IMR-90 (cell line): ENCODE results near the gene PLXND1. TPM values are rescaled to one million over a fixed set of nuclear protein-coding genes. Genes with fewer than 3 reads are reported as not detected.

Experiments
- ATAC-seq: fragments of 200-7000 bp; cut with Tn5 transposase; 2 replicates; pipeline ENCODE4 v1.9.1; 2020; ENCODE audit warnings: low read depth, mild to moderate bottlenecking, moderate library complexity
- BruUV-seq: library from RNA; stranded (reverse); fragments of 400-500 nt; replicated peaks from 2 replicates; lab custom pipeline; 2021; lab: Mats Ljungman, UMichigan
- CTCF ChIA-PET: fragments of 300-600 bp; formaldehyde crosslinking; extraction: SDS; loops from one replicate; lab custom pipeline; 2021; ENCODE audit warnings: antibody characterized with exemption; lab: Yijun Ruan, JAX
- POLR2A ChIA-PET: fragments of 300-600 bp; sonication (Branson Sonifier 250); formaldehyde crosslinking; loops from one replicate; lab custom pipeline; 2022; ENCODE audit warnings: antibody characterized with exemption; ENCODE audit not compliant: unreplicated experiment; lab: Charles Lee
- DNase-seq: peaks from one replicate; pipeline ENCODE4 v3.0.0; 2013
- H2AFZ ChIP-seq: replicated peaks from 2 replicates; pipeline ENCODE3; 2013; ENCODE audit warnings: low read length, mild to moderate bottlenecking; ENCODE audit not compliant: poor library complexity
- H2AK5ac ChIP-seq: 2 replicates; pipeline ENCODE4 v1.6.1; 2013; ENCODE audit warnings: low read depth, low read length, inconsistent platforms
- H2AK9ac ChIP-seq: replicated peaks from 2 replicates; pipeline ENCODE3; 2013; ENCODE audit warnings: mild to moderate bottlenecking, low read depth, low read length, moderate library complexity; ENCODE audit not compliant: poor library complexity
- H2BK120ac ChIP-seq: 2 replicates; pipeline ENCODE4 v1.6.1; 2013; ENCODE audit warnings: low read depth, low read length, inconsistent platforms
- H2BK15ac ChIP-seq: 3 replicates; pipeline ENCODE4 v1.6.1; 2013; ENCODE audit warnings: low read depth, low read length, inconsistent platforms
- H2BK20ac ChIP-seq: 2 replicates; pipeline ENCODE4 v1.6.1; 2013; ENCODE audit warnings: low read depth, mild to moderate bottlenecking, inconsistent platforms, low read length, moderate library complexity
- H2BK5ac ChIP-seq: 2 replicates; pipeline ENCODE4 v1.6.1; 2013; ENCODE audit warnings: mild to moderate bottlenecking, low read depth, low read length, inconsistent platforms; ENCODE audit not compliant: poor library complexity, severe bottlenecking
- H3K14ac ChIP-seq: replicated peaks from 2 replicates; pipeline ENCODE4 v1.6.1; 2013; ENCODE audit warnings: low read depth, low read length, inconsistent platforms
- H3K18ac ChIP-seq: 2 replicates; pipeline ENCODE4 v1.6.1; 2013; ENCODE audit warnings: low read depth, low read length, control low read depth
- H3K23ac ChIP-seq: 2 replicates; pipeline ENCODE4 v1.6.1; 2013; ENCODE audit warnings: low read depth, low read length, inconsistent platforms
- H3K27ac ChIP-seq: 2 replicates; pipeline ENCODE4 v1.5.1; 2013; ENCODE audit warnings: mild to moderate bottlenecking, control low read depth, low read length; ENCODE audit not compliant: insufficient read depth
- H3K27me3 ChIP-seq: 2 replicates; pipeline ENCODE4 v1.6.1; 2013; ENCODE audit warnings: low read length; ENCODE audit not compliant: control insufficient read depth, insufficient read depth
- H3K36me3 ChIP-seq: 2 replicates; pipeline ENCODE4 v1.6.1; 2013; ENCODE audit warnings: low read length, mixed read lengths; ENCODE audit not compliant: control insufficient read depth, insufficient read depth
- H3K4ac ChIP-seq: 2 replicates; pipeline ENCODE4 v1.6.1; 2013; ENCODE audit warnings: low read depth, low read length, inconsistent platforms
- H3K4me1 ChIP-seq: 2 replicates; pipeline ENCODE4 v1.6.1; 2013; ENCODE audit warnings: low read length, mixed read lengths; ENCODE audit not compliant: control insufficient read depth, insufficient read depth
- H3K4me2 ChIP-seq: 2 replicates; pipeline ENCODE4 v1.6.1; 2013; ENCODE audit warnings: low read depth, mild to moderate bottlenecking, control low read depth, low read length, moderate library complexity
- H3K4me3 ChIP-seq: 2 replicates; pipeline ENCODE4 v1.5.1; 2013; ENCODE audit warnings: low read depth, mild to moderate bottlenecking, control low read depth, low read length, moderate library complexity; ENCODE audit not compliant: insufficient read depth
- H3K56ac ChIP-seq: 2 replicates; pipeline ENCODE4 v1.6.1; 2013; ENCODE audit warnings: low read length, inconsistent platforms; ENCODE audit not compliant: insufficient read depth; ENCODE audit errors: extremely low read depth
- H3K79me1 ChIP-seq, 2 experiments: 2 replicates each; pipeline ENCODE4 v1.6.1; 2013; ENCODE audit warnings: low read length in 2 of 2, inconsistent platforms in 1 of 2, low read depth in 1 of 2
- H3K9ac ChIP-seq: 2 replicates; pipeline ENCODE4 v1.6.1; 2013; ENCODE audit warnings: low read depth, low read length, control low read depth
- H3K9me1 ChIP-seq: 2 replicates; pipeline ENCODE4 v1.6.1; 2013; ENCODE audit warnings: low read length, inconsistent platforms; ENCODE audit not compliant: insufficient read depth
- H3K9me3 ChIP-seq: 2 replicates; pipeline ENCODE4 v1.6.1; 2013; ENCODE audit warnings: low read length; ENCODE audit not compliant: control insufficient read depth, insufficient read depth
- H4K20me1 ChIP-seq: 2 replicates; pipeline ENCODE4 v1.6.1; 2013; ENCODE audit warnings: low read length, inconsistent platforms; ENCODE audit not compliant: insufficient read depth
- H4K5ac ChIP-seq: 2 replicates; pipeline ENCODE4 v1.6.1; 2013; ENCODE audit warnings: mild to moderate bottlenecking, low read depth, low read length, control low read depth
- H4K8ac ChIP-seq, 2 experiments: 2 replicates each; pipeline ENCODE4 v1.6.1; 2013; ENCODE audit warnings: low read depth in 2 of 2, low read length in 2 of 2, control low read depth in 1 of 2, inconsistent platforms in 1 of 2
- H4K91ac ChIP-seq: 2 replicates; pipeline ENCODE4 v1.6.1; 2013; ENCODE audit warnings: low read depth, low read length, inconsistent platforms; ENCODE audit not compliant: insufficient read depth
- BHLHE40 ChIP-seq: fragments of 150-350 bp; IDR thresholded peaks from 2 replicates; pipeline ENCODE4 v1.6.1; 2016; ENCODE audit warnings: mild to moderate bottlenecking, low read depth, low read length
- ELK1 ChIP-seq: fragments of 150-350 bp; IDR thresholded peaks from 2 replicates; pipeline ENCODE4 v1.6.1; 2016; ENCODE audit warnings: low read depth, mild to moderate bottlenecking, low read length, moderate library complexity, borderline replicate concordance
- FOS ChIP-seq: fragments of 150-350 bp; IDR thresholded peaks from 2 replicates; pipeline ENCODE4 v1.6.1; 2016; ENCODE audit warnings: low read depth, low read length
- MAFK ChIP-seq: IDR thresholded peaks from 2 replicates; pipeline ENCODE4 v1.6.1; 2012; ENCODE audit warnings: low read depth, low read length, improper control_type of control experiment
- MAZ ChIP-seq: IDR thresholded peaks from 2 replicates; pipeline ENCODE4 v1.6.1; 2012; ENCODE audit warnings: low read depth, mild to moderate bottlenecking, low read length, improper control_type of control experiment, moderate library complexity, borderline replicate concordance
- RCOR1 ChIP-seq: IDR thresholded peaks from 2 replicates; pipeline ENCODE4 v1.6.1; 2012; ENCODE audit warnings: mild to moderate bottlenecking, low read length, improper control_type of control experiment; ENCODE audit not compliant: insufficient replicate concordance
- WGBS, 2 experiments: methylation state at CpG; one replicate each; pipeline versions ENCODE4 v1.1.5 to v1.1.7; 2013; ENCODE audit warnings: missing lambda C conversion rate in 2 of 2; ENCODE audit not compliant: insufficient read length in 1 of 2; ENCODE audit errors: extremely low coverage in 2 of 2; 5-methylcytosine and 5-hydroxymethylcytosine counted together
- dilution Hi-C: fragments of 300-500 bp; cut with HindIII; formaldehyde crosslinking; loops from one replicate; pipeline ENCODE4 v1.14.3; 2018; ENCODE audit warnings: low sequenced_read_pairs; ENCODE audit not compliant: unreplicated experiment
- in situ Hi-C: fragments of 300-500 bp; cut with MboI; formaldehyde crosslinking; loops from 3 replicates; pipeline ENCODE4 v1.14.3; 2019; ENCODE audit warnings: low sequenced_read_pairs, inconsistent platforms, mixed read lengths
- intact Hi-C: fragments of 100-400 bp; cut with micrococcal nuclease; formaldehyde crosslinking; loops from 2 replicates; pipeline ENCODE4 v1.10.0; 2022
- polyA plus RNA-seq, 3 experiments: library from polyadenylated mRNA; depleted of rRNA; stranded (reverse); fragments of >200 nt; gene quantifications; 2 replicates each; pipeline ENCODE4 v1.2.3, GENCODE V29; 2012; ENCODE audit warnings: low replicate concordance in 1 of 3
- total RNA-seq: library from RNA; depleted of rRNA; stranded (reverse); fragments of >200 nt; gene quantifications from 2 replicates; pipeline ENCODE4 v1.2.3, GENCODE V29; 2012
- TF ChIP-seq, protein P1 (sequence below): fragments of 150-350 bp; IDR thresholded peaks from 2 replicates; pipeline ENCODE4 v1.6.1; 2017; ENCODE audit warnings: mild to moderate bottlenecking, antibody characterized with exemption, low read length, low read depth

Gene PLXND1
- total and polyA plus RNA-seq, 2 of the 4 experiments (the other 2 are of a cell fraction): 19.2 to 67.1 TPM

- TF ChIP-seq ELK1 (no peak), RCOR1 (no peak), MAZ (no peak), MAFK (no peak)
These were observed 7.4 kb downstream of the PLXND1 start (continued) for GRCh38 chr3:129599073-129599472.

- H3K9me3 ChIP-seq: no peaks in the 10 kb centered on the region
- H4K8ac ChIP-seq: peak overlapping the region; percentile 71 to 99; a peak in 3 of 4 replicates
- H3K4me1 ChIP-seq: peaks cover 51% of the 10 kb centered on the region
- peak overlapping the region; percentile 87 for H3K27ac ChIP-seq
- peak overlapping the region; percentile 30; the same call in 1 of the 3 replicates for H2BK15ac ChIP-seq
- CTCF ChIA-PET: interaction anchor here (4.2 kb wide), 1 partner anchor 108 kb away, joined by 25 read pairs; no protein-coding TSS in a partner anchor
- peak overlapping the region; percentile 98 for H3K4ac ChIP-seq
- peak overlapping the region; percentile 73; the same call in 1 of the 2 replicates for H2BK20ac ChIP-seq
- peak overlapping the region; percentile 97 for H2AK9ac ChIP-seq
- H3K23ac ChIP-seq: peak overlapping the region; percentile 63; the same call in 1 of the 2 replicates
- TF ChIP-seq ELK1 (no peak), RCOR1 (no peak), FOS (no peak), BHLHE40 (no peak), MAZ (no peak)
- TF ChIP-seq, protein P1, sequence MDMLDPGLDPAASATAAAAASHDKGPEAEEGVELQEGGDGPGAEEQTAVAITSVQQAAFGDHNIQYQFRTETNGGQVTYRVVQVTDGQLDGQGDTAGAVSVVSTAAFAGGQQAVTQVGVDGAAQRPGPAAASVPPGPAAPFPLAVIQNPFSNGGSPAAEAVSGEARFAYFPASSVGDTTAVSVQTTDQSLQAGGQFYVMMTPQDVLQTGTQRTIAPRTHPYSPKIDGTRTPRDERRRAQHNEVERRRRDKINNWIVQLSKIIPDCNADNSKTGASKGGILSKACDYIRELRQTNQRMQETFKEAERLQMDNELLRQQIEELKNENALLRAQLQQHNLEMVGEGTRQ: no peak
- peak overlapping the region; percentile 72; the same call in 1 of the 2 replicates for H3K14ac ChIP-seq
- peaks cover 31% of the 10 kb centered on the region for H3K9me1 ChIP-seq
- H2BK120ac ChIP-seq: peak overlapping the region; percentile 93
- peak overlapping the region; percentile 90 for H2BK5ac ChIP-seq
- peak overlapping the region; percentile 95 for H4K91ac ChIP-seq
- 100% methylated on average over 4 of the region's 11 CpGs; no CpG with 5 or more reads in 1 of the 2 experiments for WGBS, 2 experiments
- ATAC-seq (no peak), DNase-seq (no peak)
- H3K4me3 ChIP-seq: no peak overlapping the region
- H3K9ac ChIP-seq: no peak overlapping the region
- peak overlapping the region; percentile 82 for H2AFZ ChIP-seq
- H3K18ac ChIP-seq: no peak overlapping the region; the same call in 1 of the 2 replicates
- H3K27me3 ChIP-seq: no peaks in the 10 kb centered on the region
- in situ Hi-C loops: no loop called here
- intact Hi-C loops: loop anchor here (5.0 kb wide), 1 partner anchor 156 kb away; the partner anchor contains the start of gene IFT122
- peaks cover 23 to 85% of the 10 kb centered on the region in 2 experiments; a peak in 3 of 4 replicates for H3K79me1 ChIP-seq
- dilution Hi-C loops: no loop called here
- H4K5ac ChIP-seq: peak overlapping the region; percentile 81
- no TSS peak for BruUV-seq
- POLR2A ChIA-PET: no interaction called here
- no peaks in the 10 kb centered on the region for H3K36me3 ChIP-seq
- H3K4me2 ChIP-seq: no peak overlapping the region
- H2AK5ac ChIP-seq: peak overlapping the region; percentile 91
- H4K20me1 ChIP-seq: peaks cover 19% of the 10 kb centered on the region
- H3K56ac ChIP-seq: no peak overlapping the region
These were observed 8.0 kb downstream of the PLXND1 start for GRCh38 chr3:129598484-129598883.
